HTERT RPE-1 (cell line): ENCODE results near the gene GALNT17.

Source experiments
- in situ Hi-C: fragments of 300-500 bp; cut with MboI; formaldehyde crosslinking; loops from 4 replicates; pipeline ENCODE4 v1.14.3; 2020; ENCODE audit warnings: low sequenced_read_pairs

Gene GALNT17

GRCh38 chr7:71272509-71273490, 140.9 kb downstream of the GALNT17 start:
- in situ Hi-C loops = no loop called here

- in situ Hi-C loops = no loop called here
These were observed 146.3 kb downstream of the GALNT17 start for GRCh38 chr7:71278257-71278656.

GRCh38 chr7:71281261-71281660, 149.3 kb downstream of the GALNT17 start:
- in situ Hi-C loops = no loop called here

GRCh38 chr7:71283802-71284201, 151.9 kb downstream of the GALNT17 start:
- in situ Hi-C loops = no loop called here

GRCh38 chr7:71285571-71286145, 153.7 kb downstream of the GALNT17 start:
- in situ Hi-C loops = no loop called here

GRCh38 chr7:71286336-71286735, 154.4 kb downstream of the GALNT17 start:
- in situ Hi-C loops = no loop called here

GRCh38 chr7:71286924-71287323, 155.0 kb downstream of the GALNT17 start:
- in situ Hi-C loops = no loop called here

GRCh38 chr7:71290452-71290851, 158.5 kb downstream of the GALNT17 start:
- in situ Hi-C loops = no loop called here

GRCh38 chr7:71298378-71298777, 166.4 kb downstream of the GALNT17 start:
- in situ Hi-C loops = no loop called here

GRCh38 chr7:71300086-71300485, 168.1 kb downstream of the GALNT17 start:
- in situ Hi-C loops = no loop called here

- in situ Hi-C loops = no loop called here
These were observed 168.7 kb downstream of the GALNT17 start for GRCh38 chr7:71300603-71301002.

- in situ Hi-C loops = no loop called here
These were observed 169.2 kb downstream of the GALNT17 start for GRCh38 chr7:71301167-71301566.

GRCh38 chr7:71303566-71303965, 171.6 kb downstream of the GALNT17 start:
- in situ Hi-C loops = no loop called here

GRCh38 chr7:71308096-71308495, 176.2 kb downstream of the GALNT17 start:
- in situ Hi-C loops = no loop called here

GRCh38 chr7:71311576-71311975, 179.6 kb downstream of the GALNT17 start:
- in situ Hi-C loops = no loop called here

GRCh38 chr7:71312755-71313490, 181.0 kb downstream of the GALNT17 start:
- in situ Hi-C loops = no loop called here

GRCh38 chr7:71313553-71313952, 181.6 kb downstream of the GALNT17 start:
- in situ Hi-C loops = no loop called here

GRCh38 chr7:71320916-71321315, 189.0 kb downstream of the GALNT17 start:
- in situ Hi-C loops = no loop called here

- in situ Hi-C loops = no loop called here
These were observed 190.3 kb downstream of the GALNT17 start for GRCh38 chr7:71322201-71322600.

- in situ Hi-C loops = no loop called here
These were observed 191.8 kb downstream of the GALNT17 start for GRCh38 chr7:71323726-71324125.

- in situ Hi-C loops = no loop called here
These were observed 193.2 kb downstream of the GALNT17 start for GRCh38 chr7:71325151-71325550.

GRCh38 chr7:71326595-71326994, 194.7 kb downstream of the GALNT17 start:
- in situ Hi-C loops = no loop called here
